ENCODE data around the gene FCF1. TPM values are rescaled to one million over a fixed set of nuclear protein-coding genes. Genes with fewer than 3 reads are reported as not detected.

FCF1 gene
- total RNA-seq, 2 donors from 2014 or later, result 4.9 to 19.2 TPM

- H3K9me3 ChIP-seq, result no peaks in the 10 kb centered on the region
- no peak overlapping the region for H3K27ac ChIP-seq
- no peaks in the 10 kb centered on the region for H3K27me3 ChIP-seq
- 94% methylated on average over 2 of the region's 2 CpGs; no CpG with 5 or more reads in 1 of the 2 donors for WGBS, 2 donors
- ATAC-seq (no peak), DNase-seq (no peak)
- H3K4me1 ChIP-seq, result no peaks in the 10 kb centered on the region
- intact Hi-C loops (cut with DNase I), result no loop called here
- H3K36me3 ChIP-seq (replicated peaks in 1 of 2; ENCODE audit: insufficient read depth in 1 of 2, low read depth in 2 of 2), result no peaks in the 10 kb centered on the region
- TF ChIP-seq CTCF (IDR thresholded peaks at IDR 0.05) (no peak), POLR2A (IDR thresholded peaks at IDR 0.05) (no peak)
- no peak overlapping the region for H3K4me3 ChIP-seq
These were observed 10.7 kb upstream of the FCF1 start for GRCh38 chr14:74702293-74702692.

DNA sequence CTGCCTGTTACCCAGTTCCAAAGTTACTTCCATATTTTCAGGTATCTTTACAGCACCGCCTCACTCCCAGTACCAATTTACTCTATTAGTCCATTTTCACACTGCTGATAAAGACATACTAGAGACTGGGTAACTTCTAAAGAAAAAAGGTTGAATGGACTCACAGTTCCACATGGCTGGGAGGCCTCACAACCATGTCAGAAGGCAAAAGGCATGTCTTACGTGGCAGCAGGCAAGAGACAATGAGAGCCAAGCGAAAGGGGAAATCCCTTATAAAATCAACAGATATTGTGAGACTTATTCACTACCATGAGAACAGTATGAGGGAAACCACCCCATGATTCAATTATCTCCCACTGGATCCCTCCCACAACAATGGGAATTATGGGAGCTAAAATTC is 9.9 kb upstream of the FCF1 start:
- intact Hi-C loops (cut with DNase I), result no loop called here
- 91 to 100% methylated on average over 3 of the region's 3 CpGs for WGBS, 2 donors

GRCh38 chr14:74704656-74705055 is 8.3 kb upstream of the FCF1 start:
- no peak for TF ChIP-seq CTCF (IDR thresholded peaks at IDR 0.05)
- no peak for TF ChIP-seq POLR2A (IDR thresholded peaks at IDR 0.05)
- DNase-seq (no peak), ATAC-seq (no peak)
- H3K27me3 ChIP-seq, result no peaks in the 10 kb centered on the region
- no peaks in the 10 kb centered on the region for H3K9me3 ChIP-seq
- H3K4me1 ChIP-seq, result no peaks in the 10 kb centered on the region
- intact Hi-C loops (cut with DNase I), result no loop called here
- WGBS, 2 donors, result 20 to 23% methylated on average over 2 of the region's 2 CpGs
- H3K36me3 ChIP-seq (replicated peaks in 1 of 2; ENCODE audit: insufficient read depth in 1 of 2, low read depth in 2 of 2), result no peaks in the 10 kb centered on the region
- no peak overlapping the region for H3K27ac ChIP-seq
- no peak overlapping the region for H3K4me3 ChIP-seq

More for the DNA sequence above, 9.9 kb upstream of the FCF1 start:
- H3K27me3 ChIP-seq, result no peaks in the 10 kb centered on the region
- H3K27ac ChIP-seq, result no peak overlapping the region
- H3K4me3 ChIP-seq, result no peak overlapping the region
- H3K36me3 ChIP-seq (replicated peaks in 1 of 2; ENCODE audit: insufficient read depth in 1 of 2, low read depth in 2 of 2), result no peaks in the 10 kb centered on the region
- no peaks in the 10 kb centered on the region for H3K9me3 ChIP-seq
- TF ChIP-seq CTCF (IDR thresholded peaks at IDR 0.05) (no peak), POLR2A (IDR thresholded peaks at IDR 0.05) (no peak)
- ATAC-seq, result no peak
- no peak for DNase-seq
- H3K4me1 ChIP-seq, result no peaks in the 10 kb centered on the region

- H3K27ac ChIP-seq, result no peak overlapping the region
- H3K27me3 ChIP-seq, result no peaks in the 10 kb centered on the region
- no peak overlapping the region for H3K4me3 ChIP-seq
- intact Hi-C loops (cut with DNase I), result no loop called here
- DNase-seq (no peak), ATAC-seq (no peak)
- no peaks in the 10 kb centered on the region for H3K36me3 ChIP-seq (replicated peaks in 1 of 2; ENCODE audit: insufficient read depth in 1 of 2, low read depth in 2 of 2)
- TF ChIP-seq CTCF (IDR thresholded peaks at IDR 0.05) (no peak), POLR2A (IDR thresholded peaks at IDR 0.05) (no peak)
- no peaks in the 10 kb centered on the region for H3K4me1 ChIP-seq
- no peaks in the 10 kb centered on the region for H3K9me3 ChIP-seq
- WGBS, 2 donors, result 78 to 86% methylated on average over 5 of the region's 5 CpGs
These were observed 7.1 kb upstream of the FCF1 start for GRCh38 chr14:74705613-74706500.

DNA sequence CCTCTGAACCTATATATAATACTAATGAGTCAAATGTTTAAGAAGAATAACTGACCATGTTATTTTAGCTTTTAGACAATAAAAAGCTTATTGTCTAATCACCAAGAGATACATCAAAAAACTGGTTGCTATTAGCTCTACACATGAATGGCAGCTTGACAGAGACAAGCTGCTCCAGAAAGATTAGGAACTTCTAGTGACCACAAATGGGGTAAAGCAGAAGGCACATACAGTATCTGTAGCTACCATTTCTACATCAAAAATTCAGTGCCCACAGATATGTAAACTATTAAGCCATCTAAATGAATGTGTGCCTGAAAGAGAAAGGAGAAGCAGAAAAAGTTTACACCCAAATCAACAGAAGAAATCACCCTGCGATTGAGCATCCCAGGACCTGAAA is 2.5 kb upstream of the FCF1 start:
- intact Hi-C loops (cut with DNase I), result no loop called here
- Histone ChIP-seq H3K4me3 (no peak overlapping the region), H3K4me1 (peaks cover 8% of the 10 kb centered on the region), H3K27me3 (no peaks in the 10 kb centered on the region), H3K36me3 (replicated peaks in 1 of 2; ENCODE audit: insufficient read depth in 1 of 2, low read depth in 2 of 2) (peaks cover 0 to 2% of the 10 kb centered on the region in 2 donors), H3K9me3 (no peaks in the 10 kb centered on the region), H3K27ac (no peak overlapping the region)
- 100% methylated on average over 1 of the region's 1 CpG for WGBS, 2 donors
- DNase-seq (no peak), ATAC-seq (no peak)
- TF ChIP-seq POLR2A (IDR thresholded peaks at IDR 0.05), result no peak
- TF ChIP-seq CTCF (IDR thresholded peaks at IDR 0.05), result no peak
